Nephron progenitor cell (in vitro differentiated cells): ENCODE results near the gene PARN.
"Not testable (repeated sequence)": the region's sequence is repeated elsewhere in the genome, so short reads cannot be mapped to it uniquely, and the experiment has no call there.

ENCODE experiments used
- DNase-seq: peaks from one replicate; pipeline ENCODE4 v3.0.0; 2021
- H3K27ac Mint-ChIP-seq: 2 replicates; pipeline ENCODE4 v1.8.0; 2021; ENCODE audit warnings: mild to moderate bottlenecking, moderate library complexity, mixed read lengths
- H3K27me3 Mint-ChIP-seq: 2 replicates; pipeline ENCODE4 v1.8.0; 2021; ENCODE audit warnings: mild to moderate bottlenecking, low read depth, mixed read lengths; ENCODE audit not compliant: poor library complexity
- H3K36me3 Mint-ChIP-seq: 2 replicates; pipeline ENCODE4 v1.8.0; 2021; ENCODE audit warnings: low read depth, mixed read lengths
- H3K4me1 Mint-ChIP-seq: 2 replicates; pipeline ENCODE4 v1.8.0; 2021; ENCODE audit warnings: mixed read lengths
- H3K4me3 Mint-ChIP-seq: 2 replicates; pipeline ENCODE4 v1.8.0; 2021; ENCODE audit warnings: mild to moderate bottlenecking, moderate library complexity, mixed read lengths
- H3K9me3 Mint-ChIP-seq: 2 replicates; pipeline ENCODE4 v1.8.0; 2021; ENCODE audit warnings: mild to moderate bottlenecking, moderate library complexity, mixed read lengths
- CTCF ChIP-seq: fragments of 200-600 bp; sonication (generic); IDR thresholded peaks from 2 replicates; pipeline ENCODE4 v1.5.0; 2021; ENCODE audit warnings: antibody characterized with exemption

Gene PARN

GRCh38 chr16:14423344-14423743 lies 206.7 kb downstream of the PARN start:
- Mint-ChIP-seq H3K4me3 (no peak overlapping the region), H3K4me1 (peaks cover 25% of the 10 kb centered on the region), H3K27ac (no peak overlapping the region), H3K27me3 (peaks cover 3% of the 10 kb centered on the region), H3K9me3 (no peaks in the 10 kb centered on the region), H3K36me3 (no peaks in the 10 kb centered on the region)
- no peak for DNase-seq
- TF ChIP-seq CTCF, result no peak

DNA sequence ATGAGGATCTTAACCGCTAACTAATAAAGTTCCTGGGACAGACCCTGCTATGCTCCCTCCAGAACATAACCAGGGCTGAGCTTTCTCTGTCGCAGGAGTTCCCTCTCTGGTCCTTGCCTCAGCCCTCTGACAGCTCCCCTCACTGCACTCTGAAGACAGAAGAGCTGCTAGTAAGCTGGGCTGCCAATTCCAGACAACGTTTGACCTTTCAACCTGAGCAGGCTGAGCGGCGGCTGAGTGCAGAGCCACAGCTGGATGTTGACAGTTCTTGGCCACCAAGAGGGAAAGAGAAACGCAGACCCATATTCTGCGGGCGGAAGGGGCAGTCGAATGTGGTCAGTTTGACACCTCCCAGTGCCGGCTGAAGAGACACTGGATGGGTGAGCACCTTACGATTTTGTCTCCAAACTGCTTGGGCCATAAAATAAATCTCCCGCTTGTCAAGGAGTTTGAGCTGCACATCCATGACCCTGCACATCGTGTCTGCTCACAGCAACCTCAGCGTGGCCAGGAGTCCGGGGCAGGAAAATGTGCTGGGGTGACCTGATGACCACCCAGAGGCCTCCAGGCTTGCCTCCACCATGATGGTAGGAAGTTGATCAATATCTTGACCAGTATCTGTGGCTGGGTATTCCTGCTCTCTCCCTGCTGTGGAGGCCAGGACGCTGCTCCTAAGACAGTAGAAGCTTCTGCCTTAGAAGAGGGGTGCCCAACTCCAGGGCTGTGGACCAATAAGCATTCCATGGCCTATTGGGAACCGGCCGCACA lies 209.2 kb downstream of the PARN start:
- Mint-ChIP-seq H3K9me3 (peaks cover 12% of the 10 kb centered on the region), H3K27ac (peak overlapping the region; percentile 56), H3K27me3 (peaks cover 12% of the 10 kb centered on the region), H3K4me1 (peaks cover 25% of the 10 kb centered on the region), H3K36me3 (peaks cover 9% of the 10 kb centered on the region), H3K4me3 (no peak overlapping the region)
- TF ChIP-seq CTCF, result no peak
- DNase-seq, result peak; percentile 30

GRCh38 chr16:14420243-14420642 lies 209.8 kb downstream of the PARN start:
- DNase-seq, H3K4me3 Mint-ChIP-seq: not testable (repeated sequence)
- peak overlapping the region; percentile 73 for H3K27ac Mint-ChIP-seq
- peaks cover 18% of the 10 kb centered on the region for H3K9me3 Mint-ChIP-seq
- peaks cover 16% of the 10 kb centered on the region for H3K36me3 Mint-ChIP-seq
- peaks cover 12% of the 10 kb centered on the region for H3K27me3 Mint-ChIP-seq
- peaks cover 25% of the 10 kb centered on the region for H3K4me1 Mint-ChIP-seq

DNA sequence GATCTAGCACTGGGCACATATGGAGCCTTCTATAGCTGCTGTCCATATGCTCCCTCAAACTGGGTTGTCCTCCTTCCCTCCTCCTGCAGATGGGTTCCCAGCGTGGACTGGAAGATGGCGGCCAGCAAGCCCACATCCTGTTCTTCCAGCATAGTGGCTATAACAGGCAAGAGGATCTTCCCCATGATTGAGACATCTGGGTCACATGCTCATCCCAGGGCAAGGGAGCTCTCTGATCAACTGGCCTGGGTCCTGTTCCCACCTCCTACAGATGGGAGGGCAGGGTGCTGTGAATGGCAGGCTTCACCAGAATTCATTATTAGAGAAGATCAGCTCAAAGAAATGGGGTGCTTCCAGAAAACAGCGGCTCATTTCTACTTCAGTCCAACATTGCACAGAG lies 210.2 kb downstream of the PARN start:
- no peak overlapping the region for H3K4me3 Mint-ChIP-seq
- peaks cover 18% of the 10 kb centered on the region for H3K36me3 Mint-ChIP-seq
- no peak for TF ChIP-seq CTCF
- H3K27ac Mint-ChIP-seq, result no peak overlapping the region
- peaks cover 12% of the 10 kb centered on the region for H3K27me3 Mint-ChIP-seq
- DNase-seq, result no peak
- H3K9me3 Mint-ChIP-seq, result peaks cover 20% of the 10 kb centered on the region
- H3K4me1 Mint-ChIP-seq, result peaks cover 25% of the 10 kb centered on the region

DNA sequence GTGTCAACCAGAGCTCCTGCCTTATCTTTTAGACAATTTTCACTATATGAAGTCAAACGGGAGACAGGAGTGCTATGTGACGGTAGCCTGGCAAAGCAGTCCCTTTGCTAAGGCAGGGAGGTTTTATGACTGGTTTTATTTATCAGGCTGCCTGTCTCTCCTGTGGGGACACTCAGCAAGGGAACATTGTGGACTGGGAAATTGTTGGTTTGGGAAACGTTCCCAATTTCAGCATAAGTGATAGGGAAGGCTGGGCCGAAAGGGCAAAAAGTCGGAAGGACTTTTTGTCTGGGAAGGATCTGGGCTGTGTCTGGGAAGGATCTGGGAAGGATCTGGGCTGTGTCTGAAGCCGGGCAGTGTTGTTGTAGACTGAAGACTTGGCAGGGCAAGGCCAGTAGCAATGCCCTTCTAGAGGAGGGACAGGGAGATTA lies 211.2 kb downstream of the PARN start:
- H3K27me3 Mint-ChIP-seq, result peaks cover 12% of the 10 kb centered on the region
- peak overlapping the region; percentile 20 for H3K27ac Mint-ChIP-seq
- TF ChIP-seq CTCF, result no peak
- H3K4me1 Mint-ChIP-seq, result peaks cover 25% of the 10 kb centered on the region
- H3K36me3 Mint-ChIP-seq, result peaks cover 18% of the 10 kb centered on the region
- no peak for DNase-seq
- no peak overlapping the region for H3K4me3 Mint-ChIP-seq
- H3K9me3 Mint-ChIP-seq, result peaks cover 20% of the 10 kb centered on the region

- no peak for TF ChIP-seq CTCF
- H3K4me1 Mint-ChIP-seq, result peaks cover 29% of the 10 kb centered on the region
- no peak overlapping the region for H3K27ac Mint-ChIP-seq
- H3K4me3 Mint-ChIP-seq, result no peak overlapping the region
- H3K9me3 Mint-ChIP-seq, result peaks cover 20% of the 10 kb centered on the region
- peaks cover 12% of the 10 kb centered on the region for H3K27me3 Mint-ChIP-seq
- peaks cover 18% of the 10 kb centered on the region for H3K36me3 Mint-ChIP-seq
- no peak for DNase-seq
Measured at GRCh38 chr16:14416184-14416583, 213.9 kb downstream of the PARN start.
